ENCODE data around the gene AUTS2. TPM values are rescaled to one million over a fixed set of nuclear protein-coding genes. Genes with fewer than 3 reads are reported as not detected.

The AUTS2 gene
- total and polyA plus RNA-seq, 9 of the 15 experiments (the other 6 are each of a cell fraction or from before 2014, with no cell fraction given) = 0.58 TPM; not detected in 8

DNA sequence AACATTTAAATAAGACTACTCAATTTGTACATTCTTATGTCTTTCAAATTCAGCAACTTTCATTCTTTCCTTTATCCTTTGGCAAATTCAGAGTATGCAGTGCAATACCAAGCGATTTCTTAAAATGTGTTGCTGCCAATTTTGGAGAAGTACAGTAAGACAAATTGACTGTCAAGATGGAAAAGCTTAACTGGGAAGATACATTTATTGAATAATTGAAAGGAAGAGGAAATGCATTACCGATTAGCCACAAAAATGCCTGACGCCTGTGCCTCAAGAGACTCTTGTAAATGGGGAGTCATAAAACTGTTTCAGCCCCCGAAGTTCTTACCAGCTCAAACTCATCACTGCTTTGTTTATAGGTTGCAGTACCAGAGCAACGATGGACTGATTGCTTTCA, 1160.4 kb downstream of the AUTS2 start:
- Histone ChIP-seq H3K27ac (ENCODE audit: extremely low read depth, low read depth, low read length) (no peak overlapping the region), H3K9ac (ENCODE audit: insufficient read depth in 1 of 2, low read depth in 2 of 2, low read length in 2 of 2) (no peak overlapping the region), H3K9me3 (replicated peaks; ENCODE audit: control insufficient read depth, insufficient read depth, low read depth, low read length) (no peaks in the 10 kb centered on the region), H3K9me1 (ENCODE audit: control insufficient read depth, insufficient read depth, low read length) (no peaks in the 10 kb centered on the region), H3K27me3 (ENCODE audit: control insufficient read depth in 2 of 2, insufficient read depth in 2 of 2, low read length in 2 of 2) (peaks cover 4 to 23% of the 10 kb centered on the region in 2 experiments; a peak in 4 of 5 replicates), H4K20me1 (replicated peaks; ENCODE audit: control insufficient read depth, insufficient read depth, low read length) (no peaks in the 10 kb centered on the region), H2AFZ (ENCODE audit: low read depth, low read length) (no peak overlapping the region), H3K4me1 (replicated peaks in 1 of 2; ENCODE audit: control insufficient read depth in 2 of 2, insufficient read depth in 2 of 2, low read length in 2 of 2) (no peaks in the 10 kb centered on the region), H3K4me2 (ENCODE audit: insufficient read depth, low read length) (no peak overlapping the region), H3K79me2 (ENCODE audit: control insufficient read depth, insufficient read depth, low read length) (no peaks in the 10 kb centered on the region), H3K4me3 (no peak overlapping the region), H3K36me3 (ENCODE audit: control insufficient read depth, insufficient read depth, low read length) (no peaks in the 10 kb centered on the region)
- POLR2A ChIA-PET = interaction anchor here (0.6 kb wide), 1 partner anchor 10 kb away, joined by 3 read pairs; no protein-coding TSS in a partner anchor
- ATAC-seq (no peak), FAIRE-seq (no peak), DNase-seq (ENCODE audit: extremely low read depth in 1 of 4, low spot score in 3 of 4) (no peak)
- in situ Hi-C loops (cut with MboI) = no loop called here
- CTCF ChIA-PET (ENCODE audit: low intra/inter-chr PET ratio) = no interaction called here
- BruUV-seq (replicated peaks) = no TSS peak
- intact Hi-C loops (cut with micrococcal nuclease) = no loop called here
- no peak for TF ChIP-seq CCAR2 (IDR thresholded peaks at IDR 0.05; ENCODE audit: low read depth, low read length)
- TF ChIP-seq ZEB2 (IDR thresholded peaks at IDR 0.05) = no peak
- no peak for TF ChIP-seq BHLHE40 (IDR thresholded peaks at IDR 0.05; ENCODE audit: low read length)
- no peak for TF ChIP-seq MCM5 (IDR thresholded peaks at IDR 0.05; ENCODE audit: low read depth)
- TF ChIP-seq SNIP1 (IDR thresholded peaks at IDR 0.05; ENCODE audit: low read depth) = no peak
- TF ChIP-seq ATF7 (IDR thresholded peaks at IDR 0.05) = no peak
- TF ChIP-seq, protein P1, sequence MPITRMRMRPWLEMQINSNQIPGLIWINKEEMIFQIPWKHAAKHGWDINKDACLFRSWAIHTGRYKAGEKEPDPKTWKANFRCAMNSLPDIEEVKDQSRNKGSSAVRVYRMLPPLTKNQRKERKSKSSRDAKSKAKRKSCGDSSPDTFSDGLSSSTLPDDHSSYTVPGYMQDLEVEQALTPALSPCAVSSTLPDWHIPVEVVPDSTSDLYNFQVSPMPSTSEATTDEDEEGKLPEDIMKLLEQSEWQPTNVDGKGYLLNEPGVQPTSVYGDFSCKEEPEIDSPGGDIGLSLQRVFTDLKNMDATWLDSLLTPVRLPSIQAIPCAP (CRISPR knock-in tag; IDR thresholded peaks at IDR 0.05; ENCODE audit: borderline replicate concordance) = no peak
- no peak for TF ChIP-seq SIN3B (IDR thresholded peaks at IDR 0.05; ENCODE audit: low read depth)
- 1% methylated on average over 5 of the region's 5 CpGs for WGBS (ENCODE audit: insufficient coverage, low coverage, missing lambda C conversion rate)
